22Rv1 (cell line): Measurements from ENCODE around the gene ORM1.

Source experiments
- ZFX ChIP-seq: fragments of 450-650 bp; IDR thresholded peaks from 2 replicates; pipeline ENCODE4 v1.6.1; 2017; ENCODE audit warnings: antibody characterized with exemption, borderline replicate concordance
- TF ChIP-seq, protein P1 (sequence below): fragments of 450-650 bp; IDR thresholded peaks from 2 replicates; pipeline ENCODE4 v1.5.1; 2017; ENCODE audit warnings: mild to moderate bottlenecking

DNA sequence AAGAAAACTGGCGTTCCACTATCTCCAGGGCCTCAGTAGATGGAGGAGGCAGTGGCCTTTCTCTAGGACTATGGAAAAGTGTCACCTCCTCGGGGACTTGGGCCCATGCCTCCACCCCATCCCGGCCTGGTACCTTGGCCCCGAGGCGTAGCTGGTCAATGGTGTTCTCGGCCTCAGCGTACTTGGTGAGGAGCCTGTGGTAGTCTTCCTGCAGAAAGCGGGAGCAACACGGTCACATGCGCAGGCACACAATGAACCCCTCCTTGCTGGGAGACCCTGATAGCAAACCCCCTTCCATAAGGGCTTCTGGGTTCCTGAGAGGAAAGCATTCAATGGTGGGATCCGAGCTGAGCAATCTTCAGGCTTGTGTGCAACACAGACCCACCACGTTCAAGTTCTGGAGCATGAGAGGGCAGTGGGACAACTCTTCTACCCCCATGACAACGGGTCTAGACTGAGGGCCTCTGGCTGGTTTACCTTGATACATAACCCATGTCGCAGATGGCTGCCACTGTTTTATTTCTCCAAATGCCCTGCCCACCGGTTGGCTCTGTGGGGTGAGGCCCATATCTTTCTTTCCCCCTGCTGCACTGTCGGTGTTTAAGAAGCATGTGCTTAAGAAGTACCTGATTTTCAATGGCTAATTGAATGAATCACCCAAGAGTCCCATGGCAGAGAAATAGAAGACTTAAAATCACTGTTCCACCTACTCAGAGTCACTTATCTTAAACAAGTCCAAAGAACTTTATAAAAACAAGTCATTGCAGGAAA lies 51.2 kb downstream of the ORM1 start:
- TF ChIP-seq, protein P1, sequence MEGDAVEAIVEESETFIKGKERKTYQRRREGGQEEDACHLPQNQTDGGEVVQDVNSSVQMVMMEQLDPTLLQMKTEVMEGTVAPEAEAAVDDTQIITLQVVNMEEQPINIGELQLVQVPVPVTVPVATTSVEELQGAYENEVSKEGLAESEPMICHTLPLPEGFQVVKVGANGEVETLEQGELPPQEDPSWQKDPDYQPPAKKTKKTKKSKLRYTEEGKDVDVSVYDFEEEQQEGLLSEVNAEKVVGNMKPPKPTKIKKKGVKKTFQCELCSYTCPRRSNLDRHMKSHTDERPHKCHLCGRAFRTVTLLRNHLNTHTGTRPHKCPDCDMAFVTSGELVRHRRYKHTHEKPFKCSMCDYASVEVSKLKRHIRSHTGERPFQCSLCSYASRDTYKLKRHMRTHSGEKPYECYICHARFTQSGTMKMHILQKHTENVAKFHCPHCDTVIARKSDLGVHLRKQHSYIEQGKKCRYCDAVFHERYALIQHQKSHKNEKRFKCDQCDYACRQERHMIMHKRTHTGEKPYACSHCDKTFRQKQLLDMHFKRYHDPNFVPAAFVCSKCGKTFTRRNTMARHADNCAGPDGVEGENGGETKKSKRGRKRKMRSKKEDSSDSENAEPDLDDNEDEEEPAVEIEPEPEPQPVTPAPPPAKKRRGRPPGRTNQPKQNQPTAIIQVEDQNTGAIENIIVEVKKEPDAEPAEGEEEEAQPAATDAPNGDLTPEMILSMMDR, result no peak
- no peak for TF ChIP-seq ZFX
